GM12891 (cell line): Measurements from ENCODE around the gene IGFBP1.

Experiments
- POLR2A ChIP-seq: IDR thresholded peaks from 2 replicates; pipeline ENCODE4 v1.6.1; 2011; ENCODE audit warnings: low read depth, low read length, control low read depth
- POLR2AphosphoS5 ChIP-seq: IDR thresholded peaks from 2 replicates; pipeline ENCODE4 v1.6.1; 2011; ENCODE audit warnings: low read depth, low read length, control low read depth
- POU2F2 ChIP-seq: IDR thresholded peaks from 2 replicates; pipeline ENCODE4 v1.6.1; 2011; ENCODE audit warnings: low read depth, mild to moderate bottlenecking, control low read depth, low read length, moderate library complexity
- SPI1 ChIP-seq: IDR thresholded peaks from 2 replicates; pipeline ENCODE4 v1.6.1; 2011; ENCODE audit warnings: low read depth, low read length, control low read depth
- TAF1 ChIP-seq: IDR thresholded peaks from 2 replicates; pipeline ENCODE4 v1.6.1; 2011; ENCODE audit warnings: low read depth, low read length, control low read depth

DNA sequence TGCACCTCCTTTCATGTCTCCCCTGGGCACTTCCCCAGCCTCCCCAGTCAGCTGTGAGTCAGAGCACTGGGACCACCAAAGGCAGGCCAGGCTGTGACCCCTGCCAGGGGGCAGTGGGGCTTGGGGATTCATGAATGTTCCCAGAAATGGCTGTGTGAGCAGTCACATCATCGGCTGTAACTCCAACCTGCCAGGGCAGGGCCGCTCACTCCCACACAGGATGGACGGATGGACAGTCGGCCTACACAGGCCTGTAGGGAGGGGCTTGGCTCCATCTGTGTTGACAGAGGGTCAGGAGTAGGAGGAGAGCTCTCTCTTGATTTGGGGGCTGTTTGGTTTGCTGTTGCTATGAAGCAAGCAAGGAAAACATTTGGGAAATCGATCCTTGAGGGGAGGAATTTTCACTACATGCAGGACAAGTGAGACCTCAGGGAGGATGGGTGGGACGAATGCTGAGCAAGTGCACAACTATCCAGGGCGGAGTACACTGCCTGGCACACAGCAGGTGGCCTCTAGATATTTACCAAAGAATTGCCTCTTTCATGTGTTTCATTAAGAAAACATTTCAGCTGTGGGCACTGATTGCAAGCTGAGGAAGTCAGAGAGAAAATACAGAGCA is 2.9 kb upstream of the IGFBP1 start:
- no peak for TF ChIP-seq TAF1
- no peak for TF ChIP-seq POLR2AphosphoS5
- TF ChIP-seq POLR2A = no peak
- no peak for TF ChIP-seq SPI1
- TF ChIP-seq POU2F2 = no peak
